Effector memory CD4-positive, alpha-beta T cell (primary cell): ENCODE results near the gene EIF2B4.

Experiments
- DNase-seq, 3 donors: peaks; one replicate each; pipeline ENCODE4 v3.0.0-alpha.2; 2020
- H3K27ac ChIP-seq: 2 replicates; pipeline ENCODE4 v1.7.0; 2013; ENCODE audit warnings: mild to moderate bottlenecking, low read length, moderate library complexity; ENCODE audit not compliant: insufficient read depth, poor library complexity, severe bottlenecking
- H3K27me3 ChIP-seq: replicated peaks from 2 replicates; pipeline ENCODE4 v1.7.0; 2013; ENCODE audit warnings: mild to moderate bottlenecking, low read length; ENCODE audit not compliant: insufficient read depth, control insufficient read depth, poor library complexity, severe bottlenecking
- H3K36me3 ChIP-seq: 2 replicates; pipeline ENCODE4 v1.7.0; 2013; ENCODE audit warnings: mild to moderate bottlenecking, low read length, moderate library complexity; ENCODE audit not compliant: control insufficient read depth, insufficient read depth
- H3K4me1 ChIP-seq: 2 replicates; pipeline ENCODE4 v1.7.0; 2013; ENCODE audit warnings: low read length, mild to moderate bottlenecking; ENCODE audit not compliant: control insufficient read depth, insufficient read depth, poor library complexity, severe bottlenecking
- H3K4me3 ChIP-seq: 2 replicates; pipeline ENCODE4 v1.7.0; 2013; ENCODE audit warnings: low read length, low read depth, mild to moderate bottlenecking; ENCODE audit not compliant: insufficient read depth, poor library complexity, severe bottlenecking
- H3K9me3 ChIP-seq: 2 replicates; pipeline ENCODE4 v1.7.0; 2013; ENCODE audit warnings: mild to moderate bottlenecking, low read length, moderate library complexity; ENCODE audit not compliant: control insufficient read depth

EIF2B4 gene

DNA sequence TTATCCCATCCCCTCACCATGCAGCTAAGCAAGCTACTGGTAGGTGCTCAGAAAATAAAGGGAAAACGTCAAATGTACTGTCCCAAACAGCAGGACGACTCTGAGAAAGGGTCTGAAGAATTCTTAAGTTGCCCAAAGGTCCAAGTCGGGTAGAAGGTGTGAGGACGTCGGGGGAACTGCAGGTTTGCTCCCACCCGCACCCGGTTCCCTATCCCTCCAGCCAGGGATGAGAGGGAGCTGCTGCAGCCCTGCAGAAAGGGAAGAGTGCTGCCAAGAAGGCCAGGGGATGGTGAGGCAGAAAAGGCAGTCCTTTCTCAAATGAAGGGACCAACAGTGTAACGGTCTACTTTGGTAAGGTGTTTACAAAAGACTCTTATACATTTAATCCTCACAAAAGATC lies 55.0 kb downstream of the EIF2B4 start:
- Histone ChIP-seq H3K4me3 (no peak overlapping the region), H3K4me1 (no peaks in the 10 kb centered on the region), H3K27me3 (no peaks in the 10 kb centered on the region), H3K36me3 (peaks cover 4% of the 10 kb centered on the region), H3K9me3 (no peaks in the 10 kb centered on the region), H3K27ac (no peak overlapping the region)
- DNase-seq, result no peak

GRCh38 chr2:27314709-27315108 lies 55.4 kb downstream of the EIF2B4 start:
- H3K4me1 ChIP-seq, result no peaks in the 10 kb centered on the region
- peaks cover 4% of the 10 kb centered on the region for H3K36me3 ChIP-seq

More at GRCh38 chr2:27314709-27315108, 55.4 kb downstream of the EIF2B4 start:
- Histone ChIP-seq H3K4me3 (no peak overlapping the region), H3K9me3 (no peaks in the 10 kb centered on the region), H3K27ac (no peak overlapping the region), H3K27me3 (no peaks in the 10 kb centered on the region)
- DNase-seq, result no peak
